SHP77 (cell line): Measurements from ENCODE around the gene FUOM.
A peak's percentile ranks its signal among the peaks of the same experiment; 100 is the strongest.
"Not testable (repeated sequence)": the region's sequence is repeated elsewhere in the genome, so short reads cannot be mapped to it uniquely, and the experiment has no call there.

Source experiments
- DNase-seq, 2 experiments: peaks; one replicate each; lab custom pipeline; 2025; lab: John Stamatoyannopoulos, UW

The FUOM gene

DNA sequence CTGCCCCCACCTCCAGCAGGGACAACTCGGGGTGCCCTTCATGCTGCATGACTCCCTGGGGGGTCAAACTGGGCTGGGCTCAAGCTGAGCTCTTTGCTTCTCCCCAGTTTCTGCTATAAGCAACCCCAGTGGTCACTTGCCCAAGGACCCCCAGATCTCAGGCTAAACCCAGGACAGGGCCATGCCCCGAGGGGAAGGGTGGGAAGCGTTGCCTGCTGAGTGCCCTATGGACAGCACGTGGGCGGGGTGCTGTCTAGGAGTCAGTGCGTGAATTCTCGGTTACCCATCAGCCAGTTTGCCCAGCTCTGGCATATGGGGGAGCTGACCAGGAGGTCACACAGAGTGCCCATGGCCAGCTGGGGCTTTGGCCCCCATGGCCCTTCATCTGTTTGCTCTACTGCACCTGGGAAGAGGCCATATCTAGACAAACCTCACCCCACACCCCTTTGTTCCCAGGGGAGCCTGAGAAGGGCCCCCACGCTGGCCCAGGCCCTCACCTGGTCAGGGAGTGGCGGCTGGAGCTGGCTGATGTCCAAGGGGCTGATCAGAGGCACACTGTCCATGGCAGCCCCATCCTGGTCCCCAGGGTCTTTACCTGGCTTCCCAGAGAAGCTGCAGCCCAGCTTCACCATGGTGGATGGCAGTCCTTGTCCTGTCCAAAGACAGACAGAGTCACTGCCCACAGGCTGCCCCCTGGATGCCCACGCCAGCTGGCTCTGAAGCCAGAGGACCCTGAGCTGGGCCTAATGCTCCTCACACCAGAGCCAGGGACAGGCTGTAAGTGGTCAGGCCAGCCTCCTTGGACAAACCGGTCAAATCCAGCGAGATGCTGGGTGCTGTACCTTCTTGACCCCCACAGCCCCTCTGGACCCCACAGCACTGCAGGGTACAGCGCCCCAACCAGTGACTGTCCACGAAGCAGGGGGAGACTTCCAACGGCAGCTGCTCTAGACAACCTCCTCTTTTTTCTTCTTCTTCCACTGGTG, 29.2 kb downstream of the FUOM start:
- no peak for DNase-seq

GRCh38 chr10:133327651-133328357, 30.0 kb downstream of the FUOM start:
- DNase-seq = peak; percentile 78 to 86

GRCh38 chr10:133326745-133327650, 30.8 kb downstream of the FUOM start:
- DNase-seq = peak; percentile 60 to 75

GRCh38 chr10:133326223-133326551, 31.6 kb downstream of the FUOM start:
- DNase-seq = no peak

- no peak for DNase-seq
These were observed 32.2 kb downstream of the FUOM start for GRCh38 chr10:133325440-133326222.

GRCh38 chr10:133324857-133325260, 33.0 kb downstream of the FUOM start:
- peak in 1 of 2 experiments; percentile 24 for DNase-seq

DNA sequence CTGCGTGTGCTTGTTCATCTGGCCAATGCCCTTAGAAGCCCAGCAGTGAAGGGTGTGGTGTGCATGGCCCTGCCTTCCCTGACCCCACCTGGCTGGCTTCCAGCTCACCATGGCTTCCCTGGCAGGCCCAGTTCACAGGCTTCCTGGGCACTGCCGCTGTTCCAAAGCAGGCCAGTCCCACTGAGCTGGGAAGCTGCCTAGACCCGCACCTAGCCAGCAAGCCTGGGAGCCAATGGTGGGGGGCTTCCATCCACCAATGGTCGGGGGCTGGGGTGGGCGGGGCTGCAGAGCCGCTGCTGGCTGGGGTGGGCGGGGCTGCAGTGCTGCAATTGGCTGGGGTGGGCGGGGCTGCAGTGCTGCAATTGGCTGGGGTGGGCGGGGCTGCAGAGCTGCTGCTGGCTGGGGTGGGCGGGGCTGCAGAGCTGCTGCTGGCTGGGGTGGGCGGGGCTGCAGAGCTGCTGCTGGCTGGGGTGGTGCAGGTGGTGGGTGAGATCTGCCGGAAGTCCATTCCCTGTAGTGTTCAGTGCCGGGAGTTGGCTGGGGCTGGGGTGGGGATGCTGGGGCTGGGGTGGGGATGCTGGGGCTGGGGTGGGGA, 33.5 kb downstream of the FUOM start:
- peak; percentile 83 to 95 for DNase-seq

GRCh38 chr10:133322064-133322709, 35.6 kb downstream of the FUOM start:
- not testable (repeated sequence) for DNase-seq

GRCh38 chr10:133320852-133321422, 36.9 kb downstream of the FUOM start:
- DNase-seq = not testable (repeated sequence)

DNA sequence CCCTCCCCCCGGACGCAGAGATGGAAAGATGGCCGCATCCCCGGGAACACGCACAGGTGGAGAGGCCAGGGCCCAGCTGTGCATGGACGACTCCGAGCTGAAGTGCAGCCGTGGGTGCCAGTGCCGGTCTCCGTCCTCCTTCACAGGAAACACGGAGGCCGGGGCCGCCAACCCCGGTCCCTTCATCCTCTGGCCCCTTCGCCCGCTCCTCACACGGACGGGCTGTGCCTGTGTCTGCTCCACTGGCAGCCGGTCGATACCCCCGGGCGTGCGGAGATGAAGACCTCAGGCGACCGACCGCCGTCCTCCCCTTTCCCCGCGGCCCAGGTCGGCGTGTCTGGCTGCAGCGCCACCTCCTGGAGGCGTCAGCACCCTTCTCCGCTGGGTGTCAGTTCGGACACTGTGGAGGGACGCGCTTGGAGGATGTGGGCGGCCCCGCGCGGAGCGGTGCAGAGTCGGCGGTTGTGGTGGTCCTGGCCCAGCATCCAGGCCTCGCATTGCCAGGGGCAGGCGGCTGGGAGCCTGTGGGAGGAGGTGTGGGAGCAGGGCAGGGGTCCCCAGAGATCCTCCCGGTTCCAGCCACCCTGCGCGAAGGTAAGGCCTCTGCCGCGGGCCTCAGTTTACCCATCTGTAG, 39.2 kb downstream of the FUOM start:
- peak; percentile 72 to 74 for DNase-seq

- DNase-seq = no peak
These were observed 41.1 kb downstream of the FUOM start for GRCh38 chr10:133316732-133317131.

DNA sequence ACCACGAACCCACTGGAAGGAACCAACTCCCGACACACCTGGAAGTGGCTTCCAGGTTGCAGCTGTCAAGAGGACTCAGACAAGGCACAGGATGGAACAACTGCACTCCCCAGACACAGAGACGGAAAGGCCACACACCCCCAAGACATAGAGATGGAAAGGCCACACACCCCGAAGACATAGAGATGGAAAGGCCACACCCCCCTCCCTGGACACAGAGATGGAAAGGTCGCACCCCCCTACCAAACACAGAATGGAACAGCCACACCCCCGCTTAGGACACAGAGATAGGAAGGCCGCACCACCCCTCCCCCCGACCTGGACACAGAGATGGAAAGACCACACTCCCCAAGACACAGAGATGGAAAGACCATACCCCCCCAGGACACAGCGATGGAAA, 41.6 kb downstream of the FUOM start:
- DNase-seq = no peak

- no peak for DNase-seq
These were observed 42.0 kb downstream of the FUOM start for GRCh38 chr10:133315847-133316246.

- no peak for DNase-seq
These were observed 42.9 kb downstream of the FUOM start for GRCh38 chr10:133314911-133315310.

GRCh38 chr10:133313192-133313591, 44.6 kb downstream of the FUOM start:
- DNase-seq = no peak

DNA sequence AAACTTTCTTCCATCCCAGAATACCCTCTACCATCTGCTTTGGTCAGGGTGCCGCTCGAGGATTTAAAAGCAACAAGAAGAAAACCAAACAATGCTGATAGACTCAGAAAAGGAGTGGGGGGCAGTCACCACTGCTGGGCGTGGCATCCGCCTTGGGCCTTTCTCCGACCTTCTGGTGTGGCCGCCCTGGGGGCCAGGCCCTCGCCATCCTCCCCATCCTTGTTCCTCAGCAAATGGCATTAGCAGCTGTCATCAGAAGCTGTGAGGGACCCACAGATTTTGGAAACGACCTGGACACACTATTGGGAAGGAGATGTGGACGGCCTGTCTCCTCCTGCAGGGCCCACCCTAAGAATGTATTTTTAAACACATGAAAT, 45.1 kb downstream of the FUOM start:
- DNase-seq = no peak

DNA sequence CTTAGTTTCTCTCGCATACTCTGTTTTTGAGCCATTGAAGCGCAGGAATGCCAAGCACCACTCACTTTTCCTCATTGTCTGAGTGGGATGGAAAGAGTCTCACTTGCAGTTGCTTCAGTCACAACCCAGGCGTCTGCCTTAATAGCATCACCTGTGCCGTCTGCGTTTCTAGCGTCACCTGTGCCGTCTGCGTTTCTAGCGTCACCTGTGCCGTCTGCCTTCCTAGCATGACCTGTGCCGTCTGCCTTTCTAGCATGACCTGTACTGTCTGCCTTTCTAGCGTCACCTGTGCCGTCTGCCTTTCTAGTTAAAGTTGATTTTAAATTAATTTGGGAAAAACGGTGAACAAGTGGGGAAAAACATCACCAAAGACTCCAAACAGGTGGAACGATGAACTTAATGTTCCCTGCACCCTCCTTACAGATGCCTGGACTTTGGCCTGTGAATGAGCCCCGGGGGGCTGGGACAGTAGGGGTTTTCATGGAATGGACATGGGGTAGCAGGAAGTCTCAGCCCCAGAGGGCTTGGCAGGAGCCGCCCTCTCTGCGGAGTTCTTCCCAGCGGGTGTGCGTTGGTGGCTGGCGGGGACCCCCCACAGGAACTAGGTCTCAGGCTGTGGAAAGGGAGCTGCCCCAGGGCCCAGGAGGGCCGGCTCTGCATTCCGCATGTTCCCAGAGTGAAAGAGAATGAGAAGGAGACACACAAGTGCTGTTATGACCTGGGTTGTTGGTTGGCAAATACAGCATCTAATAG, 45.6 kb downstream of the FUOM start:
- no peak for DNase-seq

- no peak for DNase-seq
These were observed 46.2 kb downstream of the FUOM start for GRCh38 chr10:133311570-133311969.

DNA sequence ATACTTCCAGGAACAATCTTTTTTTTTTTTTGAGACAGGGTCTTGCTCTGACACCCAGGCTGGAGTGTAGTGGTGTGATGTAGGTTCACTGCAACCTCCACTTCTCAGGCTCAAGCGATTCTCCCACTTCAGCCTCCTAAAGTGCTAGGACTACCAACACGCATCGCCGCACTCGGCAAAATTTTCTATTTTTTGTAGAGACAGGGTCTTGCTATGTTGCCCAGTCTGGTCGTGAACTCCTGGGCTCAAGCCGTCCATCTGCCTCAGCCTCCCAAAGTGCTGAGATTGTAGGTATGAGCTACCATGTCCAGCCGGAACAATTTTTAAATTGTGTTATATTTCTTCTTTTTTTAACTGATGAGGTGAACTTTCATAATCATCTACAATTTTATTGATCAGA, 47.0 kb downstream of the FUOM start:
- DNase-seq = no peak
